Osteoblast (primary cell): ENCODE results near the gene MYEF2. TPM values are rescaled to one million over a fixed set of nuclear protein-coding genes. Genes with fewer than 3 reads are reported as not detected.

ENCODE experiments used
- DNase-seq: peaks from one replicate; pipeline ENCODE4 v3.0.0; 2011; ENCODE audit warnings: low spot score, mixed read lengths; ENCODE audit not compliant: insufficient read length; ENCODE audit errors: missing footprints
- H2AFZ ChIP-seq: 2 replicates; pipeline ENCODE4 v1.6.0; 2011; ENCODE audit warnings: mild to moderate bottlenecking, low read length
- H3K27ac ChIP-seq: 2 replicates; pipeline ENCODE4 v1.5.1; 2011; ENCODE audit warnings: mild to moderate bottlenecking, low read depth, low read length, moderate library complexity
- H3K27me3 ChIP-seq: 2 replicates; pipeline ENCODE4 v1.6.0; 2012; ENCODE audit warnings: mild to moderate bottlenecking, control low read depth, inconsistent platforms, low read length, moderate library complexity; ENCODE audit not compliant: insufficient read depth
- H3K36me3 ChIP-seq: 2 replicates; pipeline ENCODE4 v1.5.1; 2011; ENCODE audit warnings: mild to moderate bottlenecking, low read length, control low read depth, moderate library complexity; ENCODE audit not compliant: insufficient read depth
- H3K4me1 ChIP-seq: 2 replicates; pipeline ENCODE4 v1.5.1; 2011; ENCODE audit warnings: mild to moderate bottlenecking, low read length, control low read depth, moderate library complexity; ENCODE audit not compliant: insufficient read depth
- H3K4me2 ChIP-seq: 2 replicates; pipeline ENCODE4 v1.6.0; 2011; ENCODE audit warnings: mild to moderate bottlenecking, low read length; ENCODE audit not compliant: insufficient read depth
- H3K4me3 ChIP-seq: fragments of 200-600 bp; sonication (generic); 3 replicates; pipeline ENCODE4 v1.5.1; 2012; ENCODE audit warnings: mild to moderate bottlenecking, low read length, inconsistent platforms; ENCODE audit not compliant: insufficient read depth
- H3K79me2 ChIP-seq: 2 replicates; pipeline ENCODE4 v1.6.0; 2012; ENCODE audit warnings: mild to moderate bottlenecking, low read length, control low read depth, inconsistent platforms; ENCODE audit not compliant: insufficient read depth
- H3K9me3 ChIP-seq: 2 replicates; pipeline ENCODE4 v1.5.1; 2011; ENCODE audit warnings: low read depth, low read length, control low read depth
- H4K20me1 ChIP-seq: 2 replicates; pipeline ENCODE4 v1.6.0; 2012; ENCODE audit warnings: mild to moderate bottlenecking, low read length, control low read depth; ENCODE audit not compliant: insufficient read depth
- total RNA-seq: library from RNA; depleted of rRNA; stranded (reverse); fragments of >200 nt; gene quantifications from 2 replicates; pipeline ENCODE4 v1.2.3, GENCODE V29; 2012
- TF ChIP-seq, protein P1 (sequence below): IDR thresholded peaks from 2 replicates; pipeline ENCODE4 v1.5.1; 2011; ENCODE audit warnings: mild to moderate bottlenecking, low read depth, low read length, moderate library complexity; ENCODE audit errors: extremely low read depth

MYEF2 gene
- total RNA-seq, 1 donor: 1.1 TPM

DNA sequence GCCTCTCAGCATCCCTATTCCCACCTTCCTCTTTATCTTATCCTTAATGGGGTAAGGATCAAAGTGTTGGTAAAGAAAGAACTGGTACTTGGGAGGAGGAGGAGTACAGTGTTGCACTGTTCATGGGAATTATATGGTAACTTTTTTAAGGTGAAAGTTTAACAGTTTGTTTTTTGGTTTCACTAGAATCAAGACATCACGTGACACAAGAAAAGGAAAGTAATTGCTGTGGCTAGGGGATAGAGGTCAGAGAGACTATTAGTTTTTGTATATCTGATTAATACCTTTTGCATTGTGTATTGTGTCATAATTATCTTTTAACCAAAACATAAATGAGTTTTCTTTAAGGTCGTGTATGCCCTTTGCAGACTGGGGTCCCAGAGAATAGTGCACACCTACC, 80.8 kb downstream of the MYEF2 start:
- TF ChIP-seq, protein P1, sequence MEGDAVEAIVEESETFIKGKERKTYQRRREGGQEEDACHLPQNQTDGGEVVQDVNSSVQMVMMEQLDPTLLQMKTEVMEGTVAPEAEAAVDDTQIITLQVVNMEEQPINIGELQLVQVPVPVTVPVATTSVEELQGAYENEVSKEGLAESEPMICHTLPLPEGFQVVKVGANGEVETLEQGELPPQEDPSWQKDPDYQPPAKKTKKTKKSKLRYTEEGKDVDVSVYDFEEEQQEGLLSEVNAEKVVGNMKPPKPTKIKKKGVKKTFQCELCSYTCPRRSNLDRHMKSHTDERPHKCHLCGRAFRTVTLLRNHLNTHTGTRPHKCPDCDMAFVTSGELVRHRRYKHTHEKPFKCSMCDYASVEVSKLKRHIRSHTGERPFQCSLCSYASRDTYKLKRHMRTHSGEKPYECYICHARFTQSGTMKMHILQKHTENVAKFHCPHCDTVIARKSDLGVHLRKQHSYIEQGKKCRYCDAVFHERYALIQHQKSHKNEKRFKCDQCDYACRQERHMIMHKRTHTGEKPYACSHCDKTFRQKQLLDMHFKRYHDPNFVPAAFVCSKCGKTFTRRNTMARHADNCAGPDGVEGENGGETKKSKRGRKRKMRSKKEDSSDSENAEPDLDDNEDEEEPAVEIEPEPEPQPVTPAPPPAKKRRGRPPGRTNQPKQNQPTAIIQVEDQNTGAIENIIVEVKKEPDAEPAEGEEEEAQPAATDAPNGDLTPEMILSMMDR: no peak
- Histone ChIP-seq H2AFZ (no peak overlapping the region), H4K20me1 (no peaks in the 10 kb centered on the region), H3K9me3 (no peaks in the 10 kb centered on the region), H3K27me3 (no peaks in the 10 kb centered on the region), H3K4me3 (no peak overlapping the region), H3K4me2 (no peak overlapping the region), H3K79me2 (no peaks in the 10 kb centered on the region), H3K27ac (no peak overlapping the region), H3K36me3 (no peaks in the 10 kb centered on the region), H3K4me1 (peaks cover 4% of the 10 kb centered on the region)
- DNase-seq: no peak

DNA sequence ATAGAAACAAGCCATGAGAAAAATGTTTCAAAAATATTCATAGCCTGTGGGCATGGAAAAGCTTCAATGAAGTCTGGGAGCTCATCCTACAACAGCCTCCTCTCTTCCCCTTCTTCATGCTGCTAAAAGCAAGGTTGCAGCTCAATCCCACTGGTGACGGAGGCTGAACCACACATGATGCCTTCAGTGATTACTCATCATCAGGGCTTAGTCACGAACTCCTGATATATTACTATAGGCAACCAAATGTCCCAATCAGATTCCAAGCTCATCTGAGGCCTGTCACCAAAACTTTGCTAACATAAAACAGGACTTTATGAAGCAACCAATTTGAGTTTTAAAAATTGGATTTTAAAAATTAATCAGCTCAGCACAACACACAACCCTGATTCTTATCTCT, 81.3 kb downstream of the MYEF2 start:
- Histone ChIP-seq H3K4me1 (peaks cover 4% of the 10 kb centered on the region), H3K27ac (no peak overlapping the region), H3K9me3 (no peaks in the 10 kb centered on the region), H3K4me3 (no peak overlapping the region), H4K20me1 (no peaks in the 10 kb centered on the region), H3K4me2 (no peak overlapping the region), H3K36me3 (no peaks in the 10 kb centered on the region), H3K27me3 (no peaks in the 10 kb centered on the region), H3K79me2 (no peaks in the 10 kb centered on the region), H2AFZ (no peak overlapping the region)
- peak; percentile 82 for DNase-seq
- TF ChIP-seq, protein P1: no peak

DNA sequence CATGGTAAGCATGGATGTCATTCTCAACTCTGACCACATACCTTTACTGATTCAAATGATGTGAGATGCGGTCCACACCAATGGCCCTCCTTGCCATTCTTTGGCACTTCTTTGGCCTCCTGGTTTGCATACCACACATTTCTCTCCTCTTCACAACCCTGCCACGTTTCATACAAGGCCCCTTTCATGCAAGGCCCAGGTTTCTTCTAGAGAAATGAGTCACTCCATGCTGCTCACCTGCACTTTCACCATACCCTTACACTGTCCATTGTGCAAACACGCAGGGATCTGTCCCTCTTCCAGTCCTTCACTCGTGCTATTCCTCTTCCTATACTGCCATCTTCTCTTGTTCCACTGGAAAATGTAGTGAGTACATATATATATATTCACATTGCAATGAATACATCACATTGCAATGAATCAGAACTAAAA, 81.7 kb downstream of the MYEF2 start:
- no peaks in the 10 kb centered on the region for H3K27me3 ChIP-seq
- no peaks in the 10 kb centered on the region for H4K20me1 ChIP-seq
- H3K36me3 ChIP-seq: no peaks in the 10 kb centered on the region
- no peaks in the 10 kb centered on the region for H3K79me2 ChIP-seq
- no peak overlapping the region for H3K4me3 ChIP-seq
- no peak overlapping the region for H2AFZ ChIP-seq
- peaks cover 4% of the 10 kb centered on the region for H3K4me1 ChIP-seq
- no peak overlapping the region for H3K27ac ChIP-seq
- no peaks in the 10 kb centered on the region for H3K9me3 ChIP-seq
- no peak for DNase-seq
- TF ChIP-seq, protein P1: no peak
- no peak overlapping the region for H3K4me2 ChIP-seq

DNA sequence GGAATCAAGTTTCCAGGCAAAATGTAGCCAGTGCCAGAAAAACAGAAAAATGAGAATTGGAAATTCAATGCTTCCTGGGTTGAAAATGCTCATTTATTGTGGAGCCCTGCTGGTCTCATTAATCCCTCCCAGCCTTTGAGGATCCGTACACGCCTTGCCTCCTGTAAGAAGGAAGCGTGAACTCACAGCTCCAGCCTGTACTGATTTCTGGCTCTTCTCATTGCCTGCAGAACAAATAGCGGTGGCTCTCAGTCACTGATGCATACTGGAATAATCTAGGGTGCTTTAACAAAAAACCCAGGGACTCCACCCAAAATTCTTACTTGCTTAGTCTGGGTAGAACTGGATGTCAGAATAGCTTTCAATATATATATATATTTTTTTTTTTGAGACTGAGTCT, 86.6 kb downstream of the MYEF2 start:
- Histone ChIP-seq H3K4me3 (no peak overlapping the region), H3K27me3 (peaks cover 3% of the 10 kb centered on the region), H3K27ac (no peak overlapping the region), H3K4me2 (no peak overlapping the region), H4K20me1 (no peaks in the 10 kb centered on the region), H3K36me3 (no peaks in the 10 kb centered on the region), H2AFZ (no peak overlapping the region), H3K4me1 (peaks cover 6% of the 10 kb centered on the region), H3K79me2 (no peaks in the 10 kb centered on the region), H3K9me3 (no peaks in the 10 kb centered on the region)
- TF ChIP-seq, protein P1: no peak
- no peak for DNase-seq
